Adrenal gland (tissue), 12 donors: ENCODE data around the gene BIK. TPM values are rescaled to one million over a fixed set of nuclear protein-coding genes. Genes with fewer than 3 reads are reported as not detected.

Experiments used
- DNase-seq, 7 donors: peaks; one replicate each; pipeline ENCODE4 v3.0.0-alpha.2; 2019 to 2020
- H3K27ac ChIP-seq, 5 donors: fragments of 200-600 bp; sonication (generic) in 4 of 5; 1 replicate in 3 of 5; 2 replicates in 2 of 5; pipeline versions ENCODE4 v1.5.1 to v1.8.0; 2016 to 2020; ENCODE audit warnings: mild to moderate bottlenecking in 1 of 5
- H3K27me3 ChIP-seq: fragments of 200-600 bp; 2 replicates; pipeline ENCODE4 v1.8.0; 2021
- H3K36me3 ChIP-seq, 2 donors: fragments of 200-600 bp; replicated peaks in 1 of 2; 1 replicate in 1 of 2; 2 replicates in 1 of 2; pipeline versions ENCODE4 v1.5.1 to v1.8.0; 2018 to 2022
- H3K4me1 ChIP-seq, 2 donors: fragments of 200-600 bp; replicated peaks in 1 of 2; 1 replicate in 1 of 2; 2 replicates in 1 of 2; pipeline versions ENCODE4 v1.5.1 to v1.8.0; 2018 to 2021
- H3K4me3 ChIP-seq, 4 donors: fragments of 200-600 bp; sonication (generic) in 3 of 4; one replicate each; pipeline ENCODE4 v1.5.1; 2016 to 2018
- H3K9me3 ChIP-seq, 3 donors: fragments of 200-600 bp; sonication (generic) in 1 of 3; replicated peaks in 1 of 3; 1 replicate in 2 of 3; 2 replicates in 1 of 3; pipeline versions ENCODE4 v1.5.1 to v1.8.0; 2016 to 2021
- POLR2A ChIP-seq, 2 donors: fragments of 450-650 bp; IDR thresholded peaks; one replicate each; pipeline ENCODE4 v1.6.1; 2017; ENCODE audit warnings: antibody characterized with exemption in 2 of 2, mild to moderate bottlenecking in 2 of 2, moderate library complexity in 1 of 2
- WGBS, 4 donors: extraction: QIAGEN DNeasy Blood & Tissue Kit in 2 of 4; methylation state at CpG; one replicate each; pipeline versions ENCODE4 v1.1.5 to v1.1.7; 2013 to 2017; 5-methylcytosine and 5-hydroxymethylcytosine counted together
- intact Hi-C, 2 donors: fragments of 100-400 bp; cut with DNase I; formaldehyde crosslinking; loops; one replicate each; pipeline versions ENCODE4 v1.14.1 to v1.15.0; 2022 to 2023
- polyA plus RNA-seq, 3 donors: library from polyadenylated mRNA; stranded (reverse); fragments of 200-250 nt in 2 of 3; fragments of 350-450 nt in 1 of 3; fragmentation: Illumina TruSeq in 1 of 3; extraction: RNeasy Lipid Tissue Mini Kit (QIAGEN cat#74804) in 1 of 3; gene quantifications; one replicate each; pipeline ENCODE4 v1.2.3, GENCODE V29; 2013 to 2014
- total RNA-seq, 9 donors: library from RNA; depleted of rRNA in 4 of 9; stranded (reverse); fragments of >200 nt in 4 of 9; fragments of 120-200 nt in 1 of 9; fragmentation: NEBNext Ultra II Directional in 1 of 9; extraction: Animal tissue kit (Norgen Biotek cat#: 25700) in 1 of 9; gene quantifications; one replicate each; pipeline versions ENCODE4 v1.1.0 to v1.2.4, GENCODE V29; 2013 to 2023
- TF ChIP-seq, protein P1 (sequence below), 6 experiments: fragments of 450-650 bp in 4 of 6; fragments of 200-600 bp in 2 of 6; sonication (generic) in 1 of 6; IDR thresholded peaks; 1 replicate in 5 of 6; 2 replicates in 1 of 6; pipeline versions ENCODE4 v1.5.1 to v1.8.0; 2016 to 2021; ENCODE audit warnings: antibody characterized with exemption in 6 of 6, mild to moderate bottlenecking in 2 of 6, moderate library complexity in 1 of 6
- donor health status: healthy with polysubstance abuse.
- donor health status: Bipolar disorder and iron deficiency.
- donor health status: DM: yes; HTN: yes; CAD: no.
- donor health status: DM: no; HTN: no; CAD: no.
- donor health status: DM: no; HTN: no; CAD: no.
- donor health status: DM: yes; HTN: yes; CAD: no.

Gene BIK
- total and polyA plus RNA-seq, 12 donors: 1.7 to 7.4 (median 3.0) TPM; not detected in 1

DNA sequence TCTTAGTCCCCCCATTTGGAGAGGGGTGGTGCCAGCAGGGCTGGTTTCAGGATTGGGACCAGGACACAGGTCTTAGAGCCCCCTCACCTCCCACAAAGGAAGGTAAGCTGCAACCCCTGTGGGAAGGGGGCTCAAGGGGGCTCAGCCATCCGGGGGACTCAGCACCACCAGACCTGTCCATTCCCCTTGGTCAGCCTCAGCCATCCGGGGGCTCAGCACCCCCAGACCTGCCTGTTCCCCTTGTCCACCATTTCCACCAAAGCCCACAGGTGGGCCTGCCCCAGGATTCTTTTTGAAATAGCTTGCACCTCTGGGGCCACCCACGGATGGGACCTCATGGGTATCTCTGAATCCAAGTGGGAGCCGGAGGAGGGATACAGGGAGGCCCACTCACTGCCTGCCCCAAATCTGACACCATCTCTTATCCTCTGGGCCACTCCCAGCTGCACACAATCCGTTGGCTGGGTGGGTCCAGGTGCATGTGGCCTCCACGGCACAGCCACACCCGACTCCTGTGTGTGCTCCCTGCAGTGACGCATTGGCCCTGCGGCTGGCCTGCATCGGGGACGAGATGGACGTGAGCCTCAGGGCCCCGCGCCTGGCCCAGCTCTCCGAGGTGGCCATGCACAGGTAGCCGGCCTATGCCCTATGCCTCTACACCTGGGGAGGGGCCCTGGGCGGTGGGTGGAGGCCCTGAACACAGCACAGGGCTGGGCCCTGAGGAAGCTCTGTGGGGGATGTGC, 16.8 kb downstream of the BIK start:
- no peak for DNase-seq
- Histone ChIP-seq H3K4me1 (no peaks in the 10 kb centered on the region), H3K27ac (no peak overlapping the region), H3K4me3 (no peak overlapping the region), H3K36me3 (no peaks in the 10 kb centered on the region), H3K9me3 (no peaks in the 10 kb centered on the region), H3K27me3 (no peaks in the 10 kb centered on the region)
- intact Hi-C loops: no loop called here
- TF ChIP-seq, protein P1, sequence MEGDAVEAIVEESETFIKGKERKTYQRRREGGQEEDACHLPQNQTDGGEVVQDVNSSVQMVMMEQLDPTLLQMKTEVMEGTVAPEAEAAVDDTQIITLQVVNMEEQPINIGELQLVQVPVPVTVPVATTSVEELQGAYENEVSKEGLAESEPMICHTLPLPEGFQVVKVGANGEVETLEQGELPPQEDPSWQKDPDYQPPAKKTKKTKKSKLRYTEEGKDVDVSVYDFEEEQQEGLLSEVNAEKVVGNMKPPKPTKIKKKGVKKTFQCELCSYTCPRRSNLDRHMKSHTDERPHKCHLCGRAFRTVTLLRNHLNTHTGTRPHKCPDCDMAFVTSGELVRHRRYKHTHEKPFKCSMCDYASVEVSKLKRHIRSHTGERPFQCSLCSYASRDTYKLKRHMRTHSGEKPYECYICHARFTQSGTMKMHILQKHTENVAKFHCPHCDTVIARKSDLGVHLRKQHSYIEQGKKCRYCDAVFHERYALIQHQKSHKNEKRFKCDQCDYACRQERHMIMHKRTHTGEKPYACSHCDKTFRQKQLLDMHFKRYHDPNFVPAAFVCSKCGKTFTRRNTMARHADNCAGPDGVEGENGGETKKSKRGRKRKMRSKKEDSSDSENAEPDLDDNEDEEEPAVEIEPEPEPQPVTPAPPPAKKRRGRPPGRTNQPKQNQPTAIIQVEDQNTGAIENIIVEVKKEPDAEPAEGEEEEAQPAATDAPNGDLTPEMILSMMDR (IDR thresholded peaks at IDR 0.05): no peak
- no peak for TF ChIP-seq POLR2A (IDR thresholded peaks at IDR 0.05)
- WGBS, 4 donors: 76 to 93% (median 91%) methylated on average over 3 to 17 of the region's 17 CpGs; no CpG with 5 or more reads in 1 of the 4 donors

DNA sequence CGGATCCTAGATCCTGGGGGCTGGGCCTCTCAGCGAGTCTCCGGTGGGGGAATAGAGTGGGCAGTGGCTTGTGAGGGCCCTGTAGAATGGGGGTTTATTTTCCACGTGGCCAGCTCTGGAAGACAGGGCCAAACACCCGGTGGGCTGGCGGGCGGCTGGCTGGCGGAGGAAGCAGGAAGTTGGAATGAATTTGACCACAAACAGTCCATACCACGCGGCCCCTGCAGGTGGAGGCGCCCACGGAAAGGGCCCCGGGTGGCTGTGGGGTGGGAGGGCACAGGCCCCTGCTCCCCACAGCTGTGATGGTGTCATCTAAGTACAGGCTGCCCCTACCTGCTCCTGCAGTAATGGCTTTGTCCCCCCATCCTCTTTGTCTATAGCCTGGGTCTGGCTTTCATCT, 17.6 kb downstream of the BIK start:
- no peak overlapping the region for H3K4me3 ChIP-seq
- no peaks in the 10 kb centered on the region for H3K9me3 ChIP-seq
- no peaks in the 10 kb centered on the region for H3K4me1 ChIP-seq
- intact Hi-C loops: no loop called here
- no peak for DNase-seq
- H3K27me3 ChIP-seq: no peaks in the 10 kb centered on the region
- TF ChIP-seq POLR2A (IDR thresholded peaks at IDR 0.05): no peak
- TF ChIP-seq, protein P1 (IDR thresholded peaks at IDR 0.05): no peak
- no peak overlapping the region for H3K27ac ChIP-seq
- peaks cover 0 to 7% of the 10 kb centered on the region in 2 donors for H3K36me3 ChIP-seq
- 61 to 86% (median 73%) methylated on average over 8 to 13 of the region's 13 CpGs for WGBS, 4 donors

DNA sequence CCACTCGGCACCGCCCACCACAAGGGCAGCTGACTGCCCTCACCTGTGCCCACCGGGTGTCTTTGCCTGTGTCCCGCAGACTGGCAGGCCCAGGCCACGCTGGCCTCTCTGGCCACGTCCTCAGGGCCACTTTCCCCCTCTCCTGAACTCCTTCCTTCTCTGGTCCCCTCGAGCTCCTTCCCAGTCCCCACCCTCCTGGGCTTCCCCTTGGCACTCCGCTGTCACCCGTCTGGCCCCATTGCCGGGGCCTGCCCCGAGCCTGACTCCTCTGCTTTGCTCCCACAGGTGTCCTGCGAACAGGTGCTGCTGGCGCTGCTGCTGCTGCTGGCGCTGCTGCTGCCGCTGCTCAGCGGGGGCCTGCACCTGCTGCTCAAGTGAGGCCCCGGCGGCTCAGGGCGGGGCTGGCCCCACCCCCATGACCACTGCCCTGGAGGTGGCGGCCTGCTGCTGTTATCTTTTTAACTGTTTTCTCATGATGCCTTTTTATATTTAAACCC, 18.4 kb downstream of the BIK start:
- no peak for DNase-seq
- intact Hi-C loops: no loop called here
- peaks cover 0 to 12% of the 10 kb centered on the region in 2 donors for H3K36me3 ChIP-seq
- no peaks in the 10 kb centered on the region for H3K27me3 ChIP-seq
- H3K9me3 ChIP-seq: no peaks in the 10 kb centered on the region
- no peak overlapping the region for H3K4me3 ChIP-seq
- no peaks in the 10 kb centered on the region for H3K4me1 ChIP-seq
- no peak overlapping the region for H3K27ac ChIP-seq
- TF ChIP-seq POLR2A (IDR thresholded peaks at IDR 0.05): no peak
- TF ChIP-seq, protein P1 (IDR thresholded peaks at IDR 0.05): no peak
- WGBS, 4 donors: 69 to 77% (median 74%) methylated on average over 12 to 20 of the region's 20 CpGs

DNA sequence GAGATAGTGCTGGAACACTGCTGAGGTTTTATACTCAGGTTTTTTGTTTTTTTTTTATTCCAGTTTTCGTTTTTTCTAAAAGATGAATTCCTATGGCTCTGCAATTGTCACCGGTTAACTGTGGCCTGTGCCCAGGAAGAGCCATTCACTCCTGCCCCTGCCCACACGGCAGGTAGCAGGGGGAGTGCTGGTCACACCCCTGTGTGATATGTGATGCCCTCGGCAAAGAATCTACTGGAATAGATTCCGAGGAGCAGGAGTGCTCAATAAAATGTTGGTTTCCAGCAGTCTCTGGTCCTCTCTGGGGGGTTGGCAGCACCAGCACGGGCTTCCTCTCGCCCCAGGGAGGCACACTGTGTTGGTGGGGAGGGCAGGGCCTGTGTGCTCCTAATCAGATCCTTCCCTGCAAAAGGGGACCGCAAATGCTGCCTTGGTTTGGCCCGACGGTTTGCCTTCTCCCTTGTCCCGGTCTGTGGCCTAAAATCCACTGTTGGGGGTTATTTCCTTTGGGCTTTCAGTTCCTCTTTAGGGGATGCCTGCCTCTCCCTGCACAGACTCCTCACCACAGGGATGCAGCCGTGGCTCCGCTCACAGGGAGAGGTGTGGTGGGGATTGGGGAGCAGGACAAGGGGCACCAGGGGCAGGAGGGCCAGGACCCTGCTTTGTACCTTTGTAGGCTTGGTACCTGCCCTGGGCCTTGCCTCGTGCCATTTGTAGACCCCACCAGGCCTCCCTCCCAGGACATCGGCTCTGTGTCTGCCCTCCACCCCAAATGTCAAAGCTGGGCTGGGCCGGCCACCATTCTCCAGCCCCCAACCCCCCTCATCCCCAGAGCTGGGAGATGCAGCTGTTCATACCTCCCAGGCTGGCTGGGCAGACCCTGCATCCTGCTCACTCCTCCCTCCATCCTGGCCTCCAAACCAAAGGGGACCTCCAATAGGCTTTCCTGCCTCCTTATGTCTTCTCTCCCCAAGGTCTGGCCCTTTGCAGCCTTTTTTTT, 19.2 kb downstream of the BIK start:
- TF ChIP-seq, protein P1 (IDR thresholded peaks at IDR 0.05): no peak
- no peak for TF ChIP-seq POLR2A (IDR thresholded peaks at IDR 0.05)
- 65 to 70% (median 68%) methylated on average over 15 to 16 of the region's 16 CpGs for WGBS, 4 donors
- Histone ChIP-seq H3K4me3 (no peak overlapping the region), H3K4me1 (no peaks in the 10 kb centered on the region), H3K27ac (no peak overlapping the region), H3K36me3 (peaks cover 0 to 19% of the 10 kb centered on the region in 2 donors), H3K9me3 (no peaks in the 10 kb centered on the region), H3K27me3 (no peaks in the 10 kb centered on the region)
- intact Hi-C loops: no loop called here
- DNase-seq: no peak
